Heart left ventricle (tissue), 13 donors: Measurements from ENCODE around the gene NSD2.

ENCODE experiments used
- POLR2A ChIP-seq, 2 donors: fragments of 450-650 bp; IDR thresholded peaks; one replicate each; pipeline ENCODE4 v1.6.1; 2017; ENCODE audit warnings: antibody characterized with exemption in 2 of 2, mild to moderate bottlenecking in 2 of 2, moderate library complexity in 2 of 2
- TF ChIP-seq, protein P1 (sequence below), 12 donors: fragments of 200-600 bp; sonication (generic) in 4 of 12; IDR thresholded peaks; one replicate each; pipeline versions ENCODE4 v1.5.0 to v1.8.0; 2018 to 2022; ENCODE audit warnings: antibody characterized with exemption in 12 of 12, mild to moderate bottlenecking in 5 of 12
- donor health status: ischemic (EF 13 %, LVEDD 7.1; RV severe dilation, severe dysfunction).
- donor health status: DM: no; HTN: yes; CAD: no.
- donor health status: DM: no; HTN: no; CAD: no.
- donor health status: ischemic (EF 25% LVEDD 6.9; RV normal size, moderate dysfunction).
- donor health status: ischemic (EF 25% LVEDD 5.7; RV mildly dilated, moderate dysfunction).
- donor health status: ischemic (EF 35%, LVEDD 5.7; RV mildly dilated, moderate dysfunction).
- donor health status: nonischemic (EF 11% LVEDD 7.7; RV severe dilation, severe dysfunction).
- donor health status: DM: yes; HTN: yes; CAD: no.
- donor health status: PGD.
- donor health status: ischemic (EF 29% LVEDD 5.4; RV normal size, mild dysfunction).
- donor health status: nonischemic (EF 23%, LVEDD 6.1; RV moderate dilation, normal function).

DNA sequence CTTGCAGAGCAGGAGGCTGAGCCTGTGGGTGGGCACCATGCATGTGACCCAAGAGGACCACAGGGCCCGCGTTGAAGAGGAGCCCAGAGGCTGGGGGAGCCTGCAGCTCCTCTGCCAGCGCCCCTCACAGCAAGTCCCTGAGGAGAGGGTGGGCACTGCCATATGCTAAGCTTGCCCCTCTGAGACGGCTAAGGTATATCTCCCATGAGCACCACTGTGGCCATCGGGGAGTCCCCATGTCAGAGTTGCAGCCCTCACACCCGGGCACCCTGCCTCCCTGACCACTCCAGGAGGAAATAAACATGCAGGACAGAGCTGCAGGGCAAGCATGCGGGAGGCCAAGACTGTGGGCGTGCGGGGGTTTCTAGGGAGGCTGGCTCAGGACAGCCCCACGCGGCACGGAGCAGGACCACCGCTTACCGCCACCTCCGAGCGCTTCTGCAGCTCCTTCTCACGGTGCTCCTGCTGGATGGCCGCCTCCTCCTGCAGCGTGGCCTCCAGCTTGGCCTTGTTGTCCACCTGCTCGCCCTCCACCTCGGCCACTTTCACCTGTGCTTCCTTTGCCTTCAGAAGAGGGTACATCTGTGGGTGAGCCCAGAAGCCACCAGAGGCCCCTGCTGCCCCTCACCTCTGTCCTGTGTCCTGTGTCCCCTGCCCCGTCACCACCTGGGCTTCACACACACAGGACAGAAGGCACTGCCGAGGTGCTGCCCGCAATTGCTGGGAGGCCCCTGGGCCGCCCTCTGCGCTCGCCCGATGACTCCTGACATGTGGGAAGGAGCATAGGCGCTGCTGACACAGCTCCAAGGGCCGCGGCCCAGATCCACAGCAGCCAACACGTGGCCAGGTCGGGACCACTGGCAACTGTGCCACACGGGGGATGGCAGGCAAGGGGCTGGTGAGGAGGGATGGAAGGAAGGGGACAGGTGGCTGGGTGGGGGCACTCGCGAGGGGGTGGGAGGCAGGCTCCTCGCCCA lies 48.3 kb upstream of the NSD2 start:
- TF ChIP-seq, protein P1, sequence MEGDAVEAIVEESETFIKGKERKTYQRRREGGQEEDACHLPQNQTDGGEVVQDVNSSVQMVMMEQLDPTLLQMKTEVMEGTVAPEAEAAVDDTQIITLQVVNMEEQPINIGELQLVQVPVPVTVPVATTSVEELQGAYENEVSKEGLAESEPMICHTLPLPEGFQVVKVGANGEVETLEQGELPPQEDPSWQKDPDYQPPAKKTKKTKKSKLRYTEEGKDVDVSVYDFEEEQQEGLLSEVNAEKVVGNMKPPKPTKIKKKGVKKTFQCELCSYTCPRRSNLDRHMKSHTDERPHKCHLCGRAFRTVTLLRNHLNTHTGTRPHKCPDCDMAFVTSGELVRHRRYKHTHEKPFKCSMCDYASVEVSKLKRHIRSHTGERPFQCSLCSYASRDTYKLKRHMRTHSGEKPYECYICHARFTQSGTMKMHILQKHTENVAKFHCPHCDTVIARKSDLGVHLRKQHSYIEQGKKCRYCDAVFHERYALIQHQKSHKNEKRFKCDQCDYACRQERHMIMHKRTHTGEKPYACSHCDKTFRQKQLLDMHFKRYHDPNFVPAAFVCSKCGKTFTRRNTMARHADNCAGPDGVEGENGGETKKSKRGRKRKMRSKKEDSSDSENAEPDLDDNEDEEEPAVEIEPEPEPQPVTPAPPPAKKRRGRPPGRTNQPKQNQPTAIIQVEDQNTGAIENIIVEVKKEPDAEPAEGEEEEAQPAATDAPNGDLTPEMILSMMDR (IDR thresholded peaks at IDR 0.05), result no peak
- no peak for TF ChIP-seq POLR2A (IDR thresholded peaks at IDR 0.05)
